Measurements from ENCODE around the gene MIAT.

DNA sequence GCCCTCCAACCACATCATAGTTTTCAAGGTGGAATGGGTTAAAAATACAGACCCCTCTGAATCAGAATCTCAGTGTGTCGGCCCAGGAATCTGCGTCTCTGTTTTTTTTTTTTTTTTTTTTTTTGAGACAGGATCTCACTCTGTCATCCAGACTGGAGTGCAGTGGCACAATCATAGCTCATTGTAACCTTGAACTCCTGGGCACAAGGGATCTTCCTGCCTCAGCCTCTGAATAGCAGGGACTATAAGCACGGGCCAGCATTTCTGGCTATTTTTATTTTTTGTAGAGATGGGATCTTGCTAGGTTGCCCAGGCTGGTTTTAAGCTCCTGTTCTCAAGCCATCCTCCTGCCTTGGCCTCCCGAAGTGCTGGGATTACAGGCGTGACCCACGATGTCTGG, 28.2 kb downstream of the MIAT start:
- TF ChIP-seq MAFK (IDR thresholded peaks at IDR 0.05; ENCODE audit: low read depth, low read length) (no peak), RFX5 (IDR thresholded peaks at IDR 0.05; ENCODE audit: borderline replicate concordance, low read depth, low read length) (no peak), EZH2 (IDR thresholded peaks at IDR 0.05; ENCODE audit: low read depth, low read length, severe bottlenecking) (no peak), POLR2A (IDR thresholded peaks at IDR 0.05; ENCODE audit: control extremely low read depth in 1 of 2, low read depth in 2 of 2, low read length in 2 of 2) (no peak)
- TF ChIP-seq, protein P1, sequence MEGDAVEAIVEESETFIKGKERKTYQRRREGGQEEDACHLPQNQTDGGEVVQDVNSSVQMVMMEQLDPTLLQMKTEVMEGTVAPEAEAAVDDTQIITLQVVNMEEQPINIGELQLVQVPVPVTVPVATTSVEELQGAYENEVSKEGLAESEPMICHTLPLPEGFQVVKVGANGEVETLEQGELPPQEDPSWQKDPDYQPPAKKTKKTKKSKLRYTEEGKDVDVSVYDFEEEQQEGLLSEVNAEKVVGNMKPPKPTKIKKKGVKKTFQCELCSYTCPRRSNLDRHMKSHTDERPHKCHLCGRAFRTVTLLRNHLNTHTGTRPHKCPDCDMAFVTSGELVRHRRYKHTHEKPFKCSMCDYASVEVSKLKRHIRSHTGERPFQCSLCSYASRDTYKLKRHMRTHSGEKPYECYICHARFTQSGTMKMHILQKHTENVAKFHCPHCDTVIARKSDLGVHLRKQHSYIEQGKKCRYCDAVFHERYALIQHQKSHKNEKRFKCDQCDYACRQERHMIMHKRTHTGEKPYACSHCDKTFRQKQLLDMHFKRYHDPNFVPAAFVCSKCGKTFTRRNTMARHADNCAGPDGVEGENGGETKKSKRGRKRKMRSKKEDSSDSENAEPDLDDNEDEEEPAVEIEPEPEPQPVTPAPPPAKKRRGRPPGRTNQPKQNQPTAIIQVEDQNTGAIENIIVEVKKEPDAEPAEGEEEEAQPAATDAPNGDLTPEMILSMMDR (IDR thresholded peaks at IDR 0.05; ENCODE audit: control extremely low read depth in 1 of 3, insufficient read depth in 1 of 3, low read depth in 1 of 3, low read length in 3 of 3): no peak

All from H1 (cell line).